GM19372 (cell line): ENCODE data around the gene SREBF2.

Source experiments
- ATAC-seq: cut with Tn5 transposase; IDR thresholded peaks from one replicate; pipeline ENCODE4 v1.9.1; 2021; ENCODE audit warnings: mild to moderate bottlenecking, low read depth, moderate library complexity; ENCODE audit not compliant: unreplicated experiment

The SREBF2 gene

GRCh38 chr22:41917903-41918791 lies 85.2 kb downstream of the SREBF2 start:
- ATAC-seq, result no peak

GRCh38 chr22:41919357-41920224 lies 86.7 kb downstream of the SREBF2 start:
- ATAC-seq, result peak; percentile 61

DNA sequence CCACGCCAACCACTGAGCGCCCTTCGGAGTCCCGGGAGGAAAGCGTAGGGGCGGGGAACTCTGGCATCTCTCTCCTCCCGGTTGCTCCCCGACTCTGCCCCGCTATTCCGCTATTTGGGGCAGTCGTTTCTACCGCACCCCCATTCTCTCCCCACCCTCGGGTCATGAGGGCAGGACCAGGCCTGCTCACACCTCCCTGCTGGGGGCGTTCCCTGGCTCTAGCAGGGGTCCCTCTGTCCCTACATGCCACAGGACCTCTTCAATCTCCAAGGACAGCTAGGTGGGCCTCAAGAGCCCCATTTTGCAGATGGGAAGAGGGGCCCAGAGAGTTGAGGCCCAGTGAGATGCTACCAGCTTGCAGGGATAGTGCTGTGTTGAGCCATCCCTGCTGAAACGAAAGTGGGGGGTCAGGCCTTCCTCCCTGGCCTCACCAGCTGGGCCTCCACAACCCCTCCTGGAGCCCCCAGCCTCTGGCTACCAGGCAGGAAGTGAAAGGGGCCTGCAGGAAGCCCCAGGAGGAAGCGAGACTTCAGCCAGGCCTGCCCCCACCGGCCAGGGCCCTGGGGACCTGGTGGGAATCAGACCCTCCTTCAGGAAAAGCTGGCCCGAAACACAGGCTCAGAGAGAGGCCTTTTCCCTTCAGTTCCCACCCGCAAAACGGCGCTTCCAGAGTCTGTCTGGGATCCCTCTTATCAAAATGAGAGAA lies 87.5 kb downstream of the SREBF2 start:
- ATAC-seq, result peak; percentile 14

- no peak for ATAC-seq
Observed at GRCh38 chr22:41922328-41922727, 89.4 kb downstream of the SREBF2 start.

GRCh38 chr22:41922940-41923594 lies 90.2 kb downstream of the SREBF2 start:
- ATAC-seq, result no peak

DNA sequence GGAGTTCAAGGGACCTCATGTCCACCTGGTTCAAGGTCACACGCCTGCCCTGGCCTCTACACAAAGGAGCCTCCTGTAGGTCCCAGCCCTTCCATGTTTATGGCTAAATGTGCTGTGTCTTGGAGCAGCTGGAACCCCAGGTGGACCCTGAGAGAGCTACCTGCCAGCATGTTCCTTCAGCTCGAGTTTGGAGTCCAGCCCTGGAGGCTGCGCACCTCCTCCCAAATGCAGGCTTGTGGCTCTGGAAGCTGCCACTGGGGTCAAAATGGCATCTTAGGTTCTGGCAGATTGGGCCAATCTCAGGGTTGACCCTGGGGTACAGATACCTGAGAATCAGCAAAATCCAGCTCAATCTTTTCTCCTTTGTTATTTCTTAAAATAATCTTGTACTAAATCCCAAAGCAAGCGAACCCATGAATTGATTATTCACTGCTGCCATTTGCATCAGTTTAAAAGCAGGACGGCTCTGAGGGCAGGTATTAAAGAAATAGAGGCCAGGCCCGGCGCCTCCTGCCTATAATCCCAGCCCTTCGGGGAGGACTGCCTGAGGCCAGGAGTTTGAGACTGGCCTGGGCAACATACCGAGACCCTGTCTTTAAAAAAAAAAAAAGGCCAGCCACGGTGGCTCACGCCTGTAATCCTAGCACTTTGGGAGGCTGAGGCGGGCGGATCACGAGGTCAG lies 90.8 kb downstream of the SREBF2 start:
- ATAC-seq, result no peak

DNA sequence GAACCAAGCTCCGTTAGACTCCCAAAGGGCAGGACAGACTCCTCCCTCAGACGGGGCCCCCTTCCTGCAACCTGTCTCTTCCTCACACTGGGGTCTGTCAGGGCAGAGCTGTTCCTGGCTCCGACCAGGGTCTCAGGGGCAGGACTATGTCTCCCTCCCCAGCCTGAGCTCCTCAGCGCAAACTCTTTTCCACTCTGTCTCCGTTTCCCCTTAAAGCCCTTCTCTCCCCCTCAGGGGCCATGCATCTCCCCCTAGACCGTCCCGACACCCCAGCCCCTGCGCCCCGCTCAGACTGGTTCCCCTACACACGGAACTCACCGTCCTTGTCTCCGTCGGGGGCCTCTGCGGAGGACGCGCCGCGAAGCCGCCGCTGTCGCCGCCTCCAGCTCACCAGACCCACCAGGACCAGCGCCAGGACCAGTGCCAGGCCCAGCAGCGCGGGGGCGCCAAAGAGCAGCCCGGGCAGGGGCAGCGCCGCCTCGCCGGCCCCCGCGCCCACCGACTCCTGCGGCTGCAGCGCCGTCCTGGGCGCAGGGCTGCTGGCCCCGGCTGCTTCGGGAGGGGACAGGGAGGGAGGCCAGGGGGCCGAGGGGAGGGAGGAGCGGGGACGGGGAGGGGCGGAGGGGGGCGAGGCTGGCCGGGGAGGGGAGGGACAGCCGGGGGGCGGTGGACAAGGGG lies 93.0 kb downstream of the SREBF2 start:
- ATAC-seq, result peak; percentile 40

GRCh38 chr22:41927813-41928212 lies 94.9 kb downstream of the SREBF2 start:
- ATAC-seq, result no peak

GRCh38 chr22:41928593-41929417 lies 95.9 kb downstream of the SREBF2 start:
- no peak for ATAC-seq

- no peak for ATAC-seq
Observed at GRCh38 chr22:41929418-41929810, 96.5 kb downstream of the SREBF2 start.

DNA sequence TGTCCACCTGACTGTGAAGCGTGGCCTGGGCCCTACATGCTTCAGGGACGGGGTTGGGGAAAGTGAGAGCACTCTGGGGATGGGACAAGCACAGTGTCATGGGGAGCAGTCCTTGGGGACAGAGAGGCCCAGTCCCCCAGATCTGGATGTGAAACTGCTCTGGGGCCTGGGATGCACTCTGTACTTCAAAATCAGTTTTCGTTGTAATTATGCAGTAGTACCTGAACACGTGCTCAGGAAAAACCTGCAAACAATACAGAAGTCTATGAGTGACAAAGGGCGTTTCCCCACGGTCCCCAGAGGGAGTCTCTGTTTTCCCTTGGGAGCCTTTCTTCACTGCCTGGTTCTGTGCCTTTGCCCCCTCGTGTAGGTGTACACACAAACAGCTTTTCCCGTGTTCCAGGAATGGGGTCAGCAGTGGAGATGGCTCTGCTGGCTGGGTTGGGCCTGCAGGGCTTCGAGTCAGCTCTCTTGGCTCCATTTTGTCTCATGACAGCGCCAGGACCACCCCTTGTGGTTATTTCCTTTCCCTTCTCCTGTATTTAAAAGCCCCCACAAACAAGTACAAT lies 98.9 kb downstream of the SREBF2 start:
- ATAC-seq, result no peak

DNA sequence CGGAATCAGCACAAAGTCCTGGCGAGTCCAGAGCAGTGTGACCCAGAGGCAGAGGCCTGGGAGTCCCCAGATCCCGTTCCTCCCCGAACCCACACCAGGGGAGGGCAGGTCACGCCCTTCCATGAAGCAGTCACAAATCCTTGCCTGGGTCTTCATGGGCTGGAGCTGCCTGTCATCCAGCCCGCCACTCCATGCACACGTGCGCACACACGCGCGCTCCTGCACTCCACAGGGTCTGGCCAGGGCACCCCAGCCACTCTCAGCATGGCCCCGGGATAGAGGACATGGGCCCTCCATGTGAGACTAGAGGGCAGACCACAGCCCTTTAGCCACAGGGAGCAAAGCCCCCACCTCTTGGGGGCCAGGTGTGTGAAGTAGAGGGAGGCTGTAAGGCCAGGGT lies 99.4 kb downstream of the SREBF2 start:
- no peak for ATAC-seq

DNA sequence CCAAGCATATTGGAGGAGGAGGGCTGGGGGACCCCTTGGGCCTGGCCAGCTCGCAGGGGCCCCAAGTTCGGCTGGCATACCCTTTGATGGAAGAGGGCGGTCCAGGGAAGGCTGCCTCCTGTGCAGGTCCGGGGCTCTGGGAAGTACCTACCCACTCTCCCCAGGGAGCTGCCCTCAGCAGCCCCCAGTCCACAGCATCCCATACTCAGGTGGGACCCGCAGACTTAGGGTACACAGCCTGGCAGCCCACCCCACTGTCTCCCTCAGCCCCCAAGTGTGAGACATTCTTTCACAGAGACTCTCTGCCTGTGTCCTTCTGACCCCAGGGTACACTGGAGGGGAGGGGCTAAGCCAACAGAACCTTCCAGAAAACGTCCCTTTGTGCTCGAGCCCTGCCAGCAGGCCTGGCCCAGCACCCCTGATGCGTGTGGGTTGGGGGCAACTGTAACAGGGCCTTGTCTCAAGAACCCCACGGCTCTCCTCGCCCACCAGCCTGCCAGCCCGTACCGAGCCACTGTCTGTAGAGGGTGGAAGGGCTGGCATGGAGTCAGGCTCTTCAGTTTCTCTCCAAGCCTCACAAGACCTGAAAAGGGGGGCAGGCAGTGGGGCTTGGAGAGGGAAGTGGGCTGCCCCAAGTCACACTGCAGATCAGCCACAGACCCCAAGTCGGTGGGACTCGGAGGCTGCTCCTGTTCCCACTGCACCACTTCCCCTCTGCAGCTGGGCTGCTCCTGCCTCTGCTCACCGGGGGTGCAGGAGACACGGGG lies 100.7 kb downstream of the SREBF2 start:
- ATAC-seq, result no peak

DNA sequence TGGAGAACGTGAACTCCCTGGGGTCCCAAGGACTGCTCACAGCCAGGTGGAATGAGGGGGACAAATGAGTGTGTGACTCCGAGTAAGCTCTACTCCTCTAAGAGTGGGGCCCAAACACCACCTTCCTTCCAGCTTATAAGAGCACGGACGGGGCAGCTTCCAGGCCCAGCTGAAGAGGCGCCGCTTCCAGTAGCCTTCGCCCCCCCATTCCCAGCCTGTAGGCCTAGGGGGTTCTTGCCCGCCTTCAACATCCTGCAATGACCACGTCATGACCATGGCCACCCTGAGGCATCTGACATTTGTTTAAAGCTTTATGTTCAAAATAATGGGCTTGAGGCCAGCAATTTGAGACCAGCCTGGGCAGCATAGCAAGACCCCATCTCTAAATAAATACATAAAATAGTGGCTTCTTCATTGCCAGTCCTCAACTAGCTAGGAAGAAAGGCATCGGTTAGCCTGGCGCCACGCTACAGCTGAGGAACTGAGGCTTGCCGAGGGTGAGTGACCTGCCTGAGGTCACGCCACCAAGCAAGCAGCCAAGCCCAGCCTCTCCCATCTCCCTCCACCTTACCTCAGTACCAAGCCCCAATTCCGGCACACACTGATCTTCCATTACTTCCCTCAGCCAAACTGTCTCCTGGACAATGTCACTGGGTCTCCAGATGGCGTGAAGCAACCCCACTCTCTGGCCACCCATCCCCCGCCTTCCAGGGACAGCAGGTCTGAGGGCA lies 101.5 kb downstream of the SREBF2 start:
- no peak for ATAC-seq

GRCh38 chr22:41935015-41935351 lies 102.1 kb downstream of the SREBF2 start:
- no peak for ATAC-seq

- ATAC-seq, result no peak
Observed at GRCh38 chr22:41935509-41935908, 102.6 kb downstream of the SREBF2 start.

GRCh38 chr22:41936894-41937169 lies 103.9 kb downstream of the SREBF2 start:
- no peak for ATAC-seq
